HG02798 (cell line): Measurements from ENCODE around the gene AFDN.

ENCODE experiments used
- ATAC-seq: cut with Tn5 transposase; IDR thresholded peaks from one replicate; pipeline ENCODE4 v1.9.1; 2021; ENCODE audit warnings: mild to moderate bottlenecking; ENCODE audit not compliant: unreplicated experiment, poor library complexity

AFDN gene

DNA sequence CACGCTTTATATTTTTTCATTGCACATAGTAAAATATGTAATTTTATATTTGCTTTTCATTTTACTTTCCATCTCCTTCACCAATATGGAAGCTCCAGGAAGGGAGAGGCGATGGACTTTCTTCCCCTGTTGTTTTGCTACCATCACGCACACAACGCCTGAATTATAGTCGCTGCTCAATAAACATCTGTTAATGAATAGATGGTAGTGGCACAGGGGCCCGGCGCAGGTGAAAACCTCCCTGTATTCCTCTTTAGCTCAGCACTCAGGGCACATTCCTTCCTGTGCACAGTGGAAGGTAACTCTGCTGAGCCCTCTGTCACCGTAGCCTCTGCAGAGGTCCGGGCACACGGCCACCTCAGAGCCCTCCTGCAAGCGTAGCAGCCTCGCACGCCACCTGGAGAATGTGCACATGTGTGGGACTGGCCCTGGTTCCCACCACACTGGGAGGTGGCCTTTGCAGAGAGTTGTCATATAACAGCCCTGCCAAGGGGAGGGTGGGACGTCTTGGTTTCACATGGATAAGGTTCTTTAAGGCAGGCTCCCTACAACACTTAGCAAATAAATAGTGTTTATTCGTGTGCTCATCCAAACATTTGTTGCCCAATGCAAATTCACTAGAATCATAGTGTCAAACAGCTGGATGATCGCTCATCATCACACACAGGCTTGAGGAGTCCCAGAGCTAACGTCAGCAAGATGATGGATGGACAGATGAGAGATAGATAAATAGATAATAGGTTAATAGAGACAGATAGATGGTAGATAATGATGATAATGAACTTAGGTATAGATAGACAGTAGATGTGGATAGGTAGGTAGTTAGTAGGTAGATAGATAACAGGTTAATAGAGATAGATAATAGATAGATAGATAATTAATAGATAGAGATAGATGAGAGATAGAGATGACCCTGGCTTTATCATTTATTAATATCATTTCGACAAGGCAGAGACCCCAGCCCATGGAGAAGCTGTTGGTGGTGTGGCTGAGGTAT, 32.3 kb upstream of the AFDN start:
- no peak for ATAC-seq

DNA sequence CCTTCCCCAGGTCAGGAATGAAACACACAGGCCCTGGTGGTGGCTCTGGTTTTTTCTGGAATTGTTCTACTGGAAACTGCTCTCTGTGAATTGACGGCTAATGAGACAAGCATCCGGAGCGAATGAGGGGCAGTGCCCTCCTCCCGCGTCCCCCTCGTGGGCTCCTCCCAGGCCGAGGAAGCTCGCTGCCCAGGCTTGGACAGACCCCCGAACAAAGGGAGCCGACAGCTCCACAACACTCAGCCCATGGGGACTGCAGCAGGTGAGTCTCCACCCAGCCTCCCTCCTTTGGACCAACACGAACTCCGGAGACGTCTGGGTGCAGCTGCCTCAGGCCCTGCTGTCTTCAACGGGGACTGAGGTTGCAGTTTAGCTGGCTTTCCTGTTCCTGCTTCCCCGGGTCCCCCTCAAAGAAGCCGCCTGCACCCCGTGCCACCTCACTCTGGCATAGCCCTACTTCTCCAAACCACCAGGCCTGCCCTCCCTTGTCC, 31.3 kb upstream of the AFDN start:
- ATAC-seq, result no peak

DNA sequence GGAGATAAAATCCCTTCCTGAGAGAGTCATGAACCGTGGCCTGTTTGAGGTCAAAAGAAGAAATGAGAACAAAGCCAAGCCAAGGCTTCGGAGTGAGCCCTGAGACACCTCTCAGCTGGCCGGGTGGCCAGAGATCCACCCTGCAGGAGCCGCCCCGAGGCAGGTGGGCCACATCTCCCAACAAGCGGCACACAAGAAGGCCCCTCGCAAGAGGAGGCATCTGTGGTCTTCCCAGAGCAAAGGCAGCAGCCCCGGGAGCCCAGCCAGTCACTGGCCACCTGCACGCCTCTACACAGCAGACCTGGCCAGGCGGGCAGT, 30.9 kb upstream of the AFDN start:
- no peak for ATAC-seq

DNA sequence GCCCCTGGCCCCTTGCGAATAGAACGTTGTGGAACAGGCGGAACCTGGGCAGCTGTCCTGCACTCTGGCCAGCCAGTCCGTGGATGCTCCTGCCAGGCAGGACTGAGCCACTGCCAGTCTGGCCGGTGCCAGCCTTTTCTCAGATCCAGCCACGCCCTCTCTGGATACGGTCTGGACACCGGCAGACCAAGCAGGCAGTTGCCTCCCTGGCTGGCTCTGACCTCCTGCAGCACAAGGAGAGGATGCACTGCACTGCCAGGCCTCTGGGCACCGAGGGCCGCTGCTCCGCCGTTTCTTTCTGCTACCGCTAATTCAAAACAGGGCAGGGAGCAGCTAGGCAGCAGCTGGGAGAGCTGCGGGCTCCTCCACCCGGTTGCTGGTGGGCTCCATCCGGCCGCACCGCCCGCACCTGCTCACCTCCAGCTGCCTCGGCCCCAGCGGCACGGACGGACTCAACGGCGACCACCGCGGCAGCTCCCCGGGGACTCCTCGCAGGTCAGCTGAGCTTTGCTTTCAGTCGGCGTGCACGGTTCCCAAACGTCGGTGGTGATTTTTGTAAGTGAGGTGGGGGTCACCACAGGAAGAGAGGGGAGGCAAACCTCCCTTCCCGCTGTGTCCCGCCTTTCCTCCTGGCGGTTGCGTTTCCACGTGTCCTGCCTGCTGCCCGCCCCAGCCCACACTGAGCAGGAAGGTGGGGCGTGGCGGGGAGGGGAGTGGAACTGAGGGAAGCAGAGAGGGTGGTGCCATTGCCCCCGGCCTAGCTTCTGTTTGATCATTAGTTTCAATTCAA, 30.3 kb upstream of the AFDN start:
- ATAC-seq, result no peak

DNA sequence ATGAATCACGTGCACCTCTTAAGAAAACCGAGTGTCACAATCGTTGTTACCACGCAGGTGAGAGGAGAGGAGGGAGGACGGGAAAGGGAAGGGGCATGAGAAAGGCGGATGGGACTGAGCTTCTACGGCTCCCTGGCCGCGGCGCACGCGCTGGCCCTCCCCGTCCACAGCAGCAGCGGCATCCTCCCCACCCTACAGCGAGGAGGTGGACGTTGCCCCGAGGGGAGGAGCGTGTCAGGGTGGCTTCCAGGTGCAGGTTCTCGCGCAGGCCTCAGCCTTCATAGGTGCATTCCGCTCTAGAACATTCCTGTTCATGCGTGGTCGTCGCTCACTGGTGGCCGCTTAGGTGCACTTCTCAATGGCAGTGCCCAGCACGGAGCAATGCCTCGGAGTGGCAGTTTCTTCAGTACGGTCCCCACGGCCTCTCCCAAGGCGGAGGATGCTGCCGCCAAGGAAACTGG, 29.7 kb upstream of the AFDN start:
- ATAC-seq, result no peak

DNA sequence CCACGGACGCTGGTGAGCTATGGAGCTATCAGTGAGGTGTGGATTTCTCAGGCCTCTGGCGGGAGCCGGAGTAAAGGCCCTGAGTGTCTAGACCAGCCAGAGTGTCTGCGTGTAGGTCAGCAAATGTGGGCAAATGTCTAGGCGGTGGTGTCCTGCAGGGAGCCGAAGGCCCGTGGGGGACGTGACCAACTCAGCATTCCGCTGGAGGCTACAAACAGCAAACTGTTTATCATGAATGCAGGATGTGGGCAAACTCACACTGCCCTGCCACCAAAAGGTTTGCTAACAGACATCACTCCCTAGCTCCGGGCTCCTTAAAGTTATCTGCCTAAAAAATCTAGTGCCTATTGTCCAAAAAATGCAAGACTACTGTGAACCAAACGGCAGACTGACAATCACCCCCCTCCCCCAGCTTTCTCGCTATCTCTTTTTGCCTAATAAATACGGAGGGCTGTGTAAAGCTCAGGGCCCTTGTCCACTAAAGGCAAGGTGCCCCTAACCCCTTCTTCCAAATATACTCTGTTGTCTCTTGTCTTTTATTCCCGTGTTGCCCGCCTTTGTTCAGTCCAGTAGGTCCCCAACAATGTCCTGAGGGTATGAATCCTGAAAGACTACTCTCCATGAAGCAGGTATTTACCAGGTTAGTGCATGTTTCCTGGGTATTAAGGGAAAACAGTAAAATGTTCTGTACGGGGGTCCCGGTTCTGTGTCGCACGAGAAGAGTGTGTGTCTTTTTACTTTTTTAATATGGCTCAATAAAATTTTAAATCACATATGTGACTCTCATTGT, 29.0 kb upstream of the AFDN start:
- no peak for ATAC-seq

DNA sequence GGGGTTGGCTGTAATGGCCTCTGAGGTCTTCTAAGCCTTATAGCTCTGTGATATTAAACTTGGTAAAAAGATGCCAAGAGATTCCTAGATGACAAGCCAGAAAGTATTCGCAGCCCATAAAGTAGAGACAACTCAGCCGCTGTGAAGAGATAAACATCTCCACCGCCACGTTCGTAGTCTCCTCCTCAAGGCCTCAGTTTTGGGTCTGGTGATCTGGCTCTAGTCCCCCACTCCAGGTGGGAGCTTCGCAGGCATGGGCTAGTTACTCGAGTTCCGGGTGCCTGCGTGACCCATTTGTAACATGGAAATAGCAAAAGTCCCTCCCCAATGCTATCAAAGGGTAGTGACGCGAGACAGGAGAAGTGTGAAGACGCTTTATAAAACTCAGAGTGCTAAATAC, 28.3 kb upstream of the AFDN start:
- ATAC-seq, result no peak

DNA sequence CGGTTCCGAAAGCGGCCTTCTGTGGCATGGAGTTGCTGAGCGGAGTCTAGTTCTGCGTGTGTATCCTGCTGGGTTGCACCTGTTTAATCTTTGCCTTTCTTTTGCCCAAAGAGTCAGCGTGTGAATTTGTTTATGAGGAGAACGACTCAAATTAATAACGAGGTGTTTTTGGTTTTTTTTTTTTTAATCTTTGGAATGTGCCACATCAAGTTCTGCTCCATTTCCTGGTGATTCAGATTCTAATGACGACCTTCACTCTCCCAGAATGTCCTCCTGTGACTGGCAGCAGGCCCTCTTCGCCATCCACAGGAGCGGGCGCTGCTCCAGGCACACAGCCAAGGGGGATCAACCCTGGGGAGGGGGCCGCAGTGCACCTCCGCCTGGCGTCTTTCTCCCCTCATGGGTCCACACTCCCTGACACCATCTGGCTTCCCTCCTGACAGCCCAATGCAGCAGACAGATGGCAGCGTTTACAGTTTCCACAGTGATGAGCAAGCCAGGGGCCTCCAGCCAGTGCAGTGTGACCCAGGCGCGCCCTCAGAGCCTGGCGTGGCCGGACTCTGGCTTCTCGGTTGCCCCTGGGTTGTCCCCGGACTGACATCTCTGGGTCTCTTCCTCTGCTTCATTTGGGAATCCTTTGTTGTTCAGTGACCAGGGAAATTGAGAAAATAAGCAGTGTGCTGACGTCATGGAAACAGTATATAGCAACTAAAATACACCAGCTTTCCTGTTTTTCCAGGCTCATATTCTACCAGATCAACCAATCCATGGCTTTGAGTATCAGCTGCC, 27.5 kb upstream of the AFDN start:
- no peak for ATAC-seq

DNA sequence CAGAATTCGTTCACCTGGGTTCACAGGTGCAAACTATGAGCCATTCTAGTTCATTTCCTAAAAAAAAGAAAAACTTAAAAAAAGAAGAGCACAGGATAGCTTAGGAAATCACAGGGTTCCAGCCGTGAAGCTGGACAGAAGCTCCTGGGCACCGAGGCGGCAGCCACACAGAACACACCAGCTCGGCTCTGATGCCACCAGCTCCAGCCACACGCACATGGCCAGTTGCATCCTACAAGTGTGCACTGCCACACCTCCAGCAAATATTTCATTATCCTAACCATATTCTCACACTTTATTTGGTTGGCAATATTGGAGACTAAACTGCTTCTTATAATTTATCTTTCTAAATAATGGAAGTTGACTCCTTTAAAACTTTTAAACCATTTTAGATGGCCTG, 26.2 kb upstream of the AFDN start:
- no peak for ATAC-seq

DNA sequence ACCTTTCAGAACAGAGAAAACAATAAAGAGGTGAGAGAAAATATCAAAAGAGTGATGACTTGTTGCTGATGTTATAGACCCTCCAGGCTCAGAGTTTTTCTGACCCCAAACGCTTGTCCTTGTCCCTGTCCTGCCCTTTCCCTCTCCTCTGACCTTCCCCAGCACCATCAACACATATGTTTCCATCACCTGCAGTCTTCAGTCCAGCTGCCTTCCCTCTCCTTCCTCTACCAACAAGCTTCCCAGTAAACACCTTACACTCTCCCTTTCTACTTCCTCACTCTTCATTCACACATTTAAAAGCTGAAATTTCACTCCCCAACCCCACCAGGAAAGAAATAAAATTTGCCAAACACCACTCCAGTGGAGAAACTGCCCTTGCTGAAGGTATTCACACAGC, 25.4 kb upstream of the AFDN start:
- no peak for ATAC-seq

DNA sequence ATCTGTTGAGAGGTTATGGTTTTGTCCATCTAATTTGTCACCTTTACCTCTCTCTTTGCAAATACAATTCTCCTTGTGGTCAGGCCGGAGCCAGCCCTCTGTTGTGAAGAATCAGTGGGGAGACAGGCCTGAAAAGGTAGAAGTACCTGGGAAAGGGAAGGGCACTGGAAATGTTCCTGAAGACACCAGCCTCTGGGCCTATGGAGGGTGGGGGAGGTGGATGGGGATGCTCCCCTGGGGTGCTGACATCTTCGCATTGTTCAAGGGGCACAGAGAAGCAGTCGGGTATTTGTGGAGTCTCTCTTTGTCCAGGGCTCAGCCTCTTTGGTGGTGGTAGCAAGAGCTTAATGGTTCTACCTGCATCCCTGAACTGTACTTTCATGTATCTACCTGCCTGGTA, 24.4 kb upstream of the AFDN start:
- no peak for ATAC-seq

DNA sequence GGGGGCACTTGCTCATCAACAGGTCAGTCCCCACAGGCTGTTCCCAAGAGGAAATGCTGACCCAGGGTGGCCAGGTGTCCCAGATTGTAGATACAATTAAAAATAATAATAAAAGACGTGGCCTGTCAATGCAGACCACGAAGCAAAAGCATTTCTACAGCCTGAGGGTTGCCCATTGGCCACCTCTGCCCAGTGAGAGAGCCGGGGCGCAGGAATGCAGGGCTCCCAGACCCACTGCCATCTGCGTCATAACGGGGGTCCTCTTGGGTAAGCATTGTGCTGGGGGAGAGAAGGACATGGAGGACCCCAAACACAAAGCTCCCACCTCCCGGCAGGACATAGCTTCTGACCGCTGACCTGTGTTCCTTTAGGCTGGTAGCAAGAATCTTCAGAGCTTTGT, 22.9 kb upstream of the AFDN start:
- no peak for ATAC-seq

DNA sequence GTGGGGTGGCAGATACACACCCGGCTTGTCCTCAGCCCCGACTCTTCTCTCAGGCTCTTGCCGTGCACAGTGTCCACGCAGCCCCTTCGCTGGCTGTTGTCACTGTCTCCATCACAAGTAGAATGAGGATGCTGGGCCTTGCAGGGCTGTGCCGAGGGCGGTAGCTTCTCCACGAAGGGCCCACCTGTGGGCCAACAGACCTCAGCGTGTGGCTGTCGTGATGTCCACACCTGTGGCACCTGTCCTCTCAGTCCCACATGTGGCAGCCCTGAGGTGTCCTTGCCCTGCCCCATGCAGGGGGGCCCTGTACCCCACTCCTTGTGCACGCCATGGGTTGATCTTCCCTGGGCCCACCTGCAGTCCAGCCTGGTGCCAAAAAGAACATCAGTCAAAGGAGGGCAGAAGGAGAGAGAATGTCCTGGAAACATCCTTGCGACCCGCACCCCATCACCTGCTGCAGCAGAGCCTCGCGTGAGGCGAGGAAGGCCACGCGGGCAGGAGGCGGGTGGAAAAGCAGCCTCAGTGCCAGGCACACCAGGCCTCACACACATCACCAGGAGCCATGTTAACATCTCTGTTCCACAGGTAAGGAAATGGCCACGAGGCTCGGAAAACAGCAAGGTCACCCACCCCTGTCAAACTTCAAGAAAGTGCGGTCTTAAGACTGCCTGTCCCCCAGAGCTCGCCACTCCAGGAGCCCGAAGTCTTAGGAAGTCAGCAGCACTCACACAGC, 22.3 kb upstream of the AFDN start:
- ATAC-seq, result no peak

DNA sequence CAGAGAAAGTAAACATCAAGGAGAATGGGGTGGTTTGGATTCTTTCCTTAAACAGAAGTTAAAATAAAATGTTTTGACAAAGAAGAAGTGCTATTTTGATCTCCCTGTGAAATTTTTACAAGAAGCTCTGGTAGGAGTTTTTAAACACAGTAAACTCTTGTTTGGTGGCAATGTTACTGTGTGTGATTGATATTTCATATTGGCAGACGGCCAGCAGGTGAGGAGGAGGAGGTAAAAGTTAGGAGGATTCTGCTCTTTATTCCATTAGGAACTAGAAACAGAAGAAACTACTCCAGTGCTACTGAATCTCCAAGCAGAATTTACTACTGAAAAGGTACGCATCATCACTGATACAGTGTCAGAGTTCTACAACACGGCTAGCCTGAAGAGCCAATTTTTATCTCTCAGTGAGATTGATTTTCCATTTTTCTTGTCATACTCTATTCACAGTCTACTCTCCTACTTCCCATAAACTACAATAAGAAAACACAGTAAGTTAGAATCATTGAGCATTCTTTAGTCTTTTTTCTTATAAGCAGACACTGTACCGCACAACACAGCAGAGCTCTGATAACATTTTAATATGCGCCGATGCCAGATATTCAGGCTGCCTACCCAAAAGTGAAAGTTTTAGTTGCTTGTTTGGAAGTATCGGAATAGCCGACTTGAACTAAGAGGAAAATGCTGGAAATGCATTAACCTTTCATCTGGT, 21.2 kb upstream of the AFDN start:
- ATAC-seq, result no peak

DNA sequence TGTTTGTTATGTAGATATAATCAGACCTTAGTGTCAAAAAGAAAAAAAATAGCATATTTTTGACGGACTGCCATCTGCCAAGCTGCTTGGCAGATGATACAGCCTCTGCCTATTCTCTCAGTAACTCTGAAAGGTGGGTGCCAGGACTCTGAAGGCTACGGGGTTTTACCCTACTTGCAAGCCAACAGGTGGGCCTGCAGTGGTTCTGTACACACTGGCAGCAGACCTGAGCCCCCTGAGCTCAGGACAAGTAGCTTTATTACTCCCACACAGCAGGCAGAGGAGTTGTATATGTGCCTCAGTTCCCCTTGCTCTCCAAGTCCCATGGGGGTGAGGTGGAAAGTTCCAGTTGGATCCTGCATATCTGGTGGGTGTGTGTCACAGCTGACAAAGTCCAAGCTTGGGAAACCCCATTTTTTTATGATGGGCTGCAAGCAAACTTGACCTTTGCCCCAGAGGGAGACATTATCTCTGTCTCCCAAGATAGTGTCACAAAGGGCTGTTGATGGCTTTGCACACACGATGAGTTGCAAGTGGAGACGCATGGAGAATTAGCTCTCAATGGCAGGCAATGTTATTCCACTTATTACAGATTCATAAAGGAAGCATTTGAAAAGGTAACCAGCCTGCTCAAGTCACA, 20.5 kb upstream of the AFDN start:
- no peak for ATAC-seq

DNA sequence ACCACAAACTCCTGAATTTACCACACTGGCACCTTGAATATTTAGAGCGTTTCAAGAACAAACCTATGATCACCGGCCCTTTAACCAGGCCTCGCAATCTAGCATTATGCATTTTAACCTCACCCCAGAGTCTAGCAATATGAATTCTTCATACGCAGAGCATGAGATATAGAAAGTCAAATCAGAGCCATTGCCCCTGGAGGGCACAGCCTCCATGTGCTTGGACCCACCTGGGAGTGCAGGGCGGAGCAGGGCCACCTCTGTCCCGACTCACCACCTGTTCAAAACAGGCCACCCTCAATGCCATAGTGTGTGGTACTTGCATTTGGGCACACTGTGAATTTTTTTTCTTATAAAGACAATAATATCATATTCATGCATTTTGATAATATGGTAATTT, 19.5 kb upstream of the AFDN start:
- no peak for ATAC-seq

DNA sequence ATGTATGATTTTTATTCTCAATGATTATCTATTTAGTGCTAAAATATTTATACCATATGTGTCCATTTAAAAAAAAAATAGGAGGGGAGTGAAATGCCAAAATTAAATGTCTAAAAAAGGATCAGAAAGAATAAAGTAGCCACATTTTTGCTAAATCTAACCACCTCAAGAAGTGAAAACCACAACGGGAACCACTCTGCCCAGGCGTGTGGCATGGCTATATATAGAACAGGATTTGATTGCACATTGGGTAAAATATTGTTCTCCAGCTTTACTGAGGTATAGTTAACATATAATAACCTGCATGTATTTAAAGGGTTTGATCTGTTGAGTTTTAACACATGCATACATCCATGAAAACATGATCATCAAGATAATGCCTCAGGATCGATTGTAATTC, 19.0 kb upstream of the AFDN start:
- no peak for ATAC-seq

DNA sequence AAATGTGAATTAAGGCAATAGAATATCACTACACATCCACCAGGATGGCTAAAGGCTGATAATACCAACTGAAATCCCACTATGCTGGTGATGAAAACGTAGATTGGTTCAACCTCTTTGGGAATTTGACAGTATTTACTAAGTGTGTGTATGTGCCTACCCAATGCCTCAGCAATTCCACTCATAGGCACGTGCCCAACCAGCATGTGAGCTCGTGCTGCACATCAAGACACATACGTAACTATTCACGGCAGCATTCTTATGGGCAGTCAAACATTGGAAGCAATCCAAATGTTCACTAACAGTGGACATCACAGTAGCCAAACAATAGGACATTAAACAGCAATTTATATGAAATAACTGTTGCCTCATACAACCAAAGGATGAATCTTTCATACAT, 15.7 kb upstream of the AFDN start:
- no peak for ATAC-seq
